Stimulated activated memory B cell treated with anti-CD40 and anti-IgM and Interleukin-4, amounts not matched to agents 10 μg/mL and 1 μg/mL and 100 μg/mL, for 72 hours (primary cell): Measurements from ENCODE around the gene LRRC23.

Experiments used
- ATAC-seq: fragments of 150-1000 bp; cut with Tn5 transposase; 2 replicates; pipeline ENCODE4 v1.10.0; 2021
- H3K27ac Mint-ChIP-seq: one replicate; pipeline ENCODE4 v1.8.0; 2022; ENCODE audit warnings: mild to moderate bottlenecking, mixed read lengths
- H3K27me3 Mint-ChIP-seq: one replicate; pipeline ENCODE4 v1.8.0; 2022; ENCODE audit warnings: mixed read lengths
- H3K36me3 Mint-ChIP-seq: one replicate; pipeline ENCODE4 v1.8.0; 2022; ENCODE audit warnings: mixed read lengths
- H3K4me1 Mint-ChIP-seq: one replicate; pipeline ENCODE4 v1.8.0; 2022; ENCODE audit warnings: mixed read lengths
- H3K4me3 Mint-ChIP-seq: one replicate; pipeline ENCODE4 v1.8.0; 2022; ENCODE audit warnings: mild to moderate bottlenecking, moderate library complexity, mixed read lengths
- H3K9me3 Mint-ChIP-seq: one replicate; pipeline ENCODE4 v1.8.0; 2022; ENCODE audit warnings: mixed read lengths

LRRC23 gene

DNA sequence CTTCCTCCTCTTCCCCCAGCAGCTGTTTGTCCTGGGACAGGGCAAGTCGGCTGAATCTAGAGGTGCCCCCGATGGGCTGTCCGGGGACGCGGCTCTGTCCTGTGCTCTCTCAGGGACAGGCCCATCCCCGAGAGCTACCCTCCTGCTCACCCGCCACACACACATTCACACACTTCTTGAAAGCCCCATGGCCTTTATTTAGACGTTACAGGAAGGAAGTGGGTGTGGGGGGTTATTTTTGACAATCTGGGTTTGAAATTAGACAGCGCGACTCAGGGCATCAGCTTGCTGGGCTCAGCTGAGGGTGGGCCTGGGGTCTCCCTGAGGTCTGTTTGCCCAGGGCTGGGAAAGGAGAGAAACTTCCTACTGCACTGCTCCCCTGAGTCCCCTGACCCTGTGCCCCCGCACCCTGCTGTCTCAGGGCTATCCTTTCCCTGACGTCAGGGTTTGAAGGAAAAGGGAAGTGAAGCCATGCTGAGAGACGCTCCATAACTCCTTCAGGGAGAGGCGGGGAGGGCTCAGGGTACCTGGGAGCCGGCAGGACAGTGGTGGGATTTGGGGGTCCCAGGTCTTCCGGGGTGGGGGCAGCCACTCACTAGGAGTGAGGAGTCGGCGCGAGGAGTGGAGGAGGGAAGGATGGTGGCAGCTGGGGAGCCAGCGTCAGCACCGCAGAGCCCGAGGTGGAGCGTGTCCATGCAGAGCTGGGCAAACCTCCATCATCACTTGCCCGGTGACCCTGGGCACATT lies 54.6 kb downstream of the LRRC23 start:
- peak overlapping the region; percentile 96 for H3K4me3 Mint-ChIP-seq
- H3K36me3 Mint-ChIP-seq: peaks cover 56% of the 10 kb centered on the region
- no peaks in the 10 kb centered on the region for H3K9me3 Mint-ChIP-seq
- no peaks in the 10 kb centered on the region for H3K27me3 Mint-ChIP-seq
- ATAC-seq: peak; percentile 80
- peaks cover 91% of the 10 kb centered on the region for H3K4me1 Mint-ChIP-seq
- H3K27ac Mint-ChIP-seq: peak overlapping the region; percentile 98

DNA sequence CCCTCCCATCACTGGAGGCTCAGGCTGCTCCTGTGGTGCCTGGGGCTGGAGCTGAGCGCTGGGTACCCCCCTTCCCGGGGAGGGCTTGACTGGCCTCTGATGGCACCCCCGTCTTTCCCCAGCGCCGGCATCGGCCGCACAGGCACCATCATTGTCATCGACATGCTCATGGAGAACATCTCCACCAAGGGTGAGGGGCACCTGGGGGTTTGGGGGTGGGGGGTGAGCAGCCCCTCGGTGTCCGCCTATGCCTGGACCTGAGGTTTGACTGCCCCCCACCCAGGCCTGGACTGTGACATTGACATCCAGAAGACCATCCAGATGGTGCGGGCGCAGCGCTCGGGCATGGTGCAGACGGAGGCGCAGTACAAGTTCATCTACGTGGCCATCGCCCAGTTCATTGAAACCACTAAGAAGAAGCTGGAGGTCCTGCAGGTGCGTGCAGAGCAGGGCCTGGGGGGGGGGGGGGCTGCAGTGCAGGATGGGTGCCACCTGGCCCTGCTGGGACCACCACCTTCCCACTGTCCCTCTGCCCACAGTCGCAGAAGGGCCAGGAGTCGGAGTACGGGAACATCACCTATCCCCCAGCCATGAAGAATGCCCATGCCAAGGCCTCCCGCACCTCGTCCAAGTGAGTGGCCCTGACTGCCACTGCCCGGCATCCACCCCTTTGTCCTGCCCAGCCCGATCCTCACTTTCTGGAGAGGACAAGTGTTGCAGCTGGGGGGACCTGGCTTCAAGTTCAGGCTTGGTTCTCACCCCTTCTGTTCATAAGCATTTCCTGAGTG lies 55.4 kb downstream of the LRRC23 start:
- Mint-ChIP-seq H3K27ac (peak overlapping the region; percentile 98), H3K36me3 (peaks cover 48% of the 10 kb centered on the region), H3K27me3 (no peaks in the 10 kb centered on the region)

DNA sequence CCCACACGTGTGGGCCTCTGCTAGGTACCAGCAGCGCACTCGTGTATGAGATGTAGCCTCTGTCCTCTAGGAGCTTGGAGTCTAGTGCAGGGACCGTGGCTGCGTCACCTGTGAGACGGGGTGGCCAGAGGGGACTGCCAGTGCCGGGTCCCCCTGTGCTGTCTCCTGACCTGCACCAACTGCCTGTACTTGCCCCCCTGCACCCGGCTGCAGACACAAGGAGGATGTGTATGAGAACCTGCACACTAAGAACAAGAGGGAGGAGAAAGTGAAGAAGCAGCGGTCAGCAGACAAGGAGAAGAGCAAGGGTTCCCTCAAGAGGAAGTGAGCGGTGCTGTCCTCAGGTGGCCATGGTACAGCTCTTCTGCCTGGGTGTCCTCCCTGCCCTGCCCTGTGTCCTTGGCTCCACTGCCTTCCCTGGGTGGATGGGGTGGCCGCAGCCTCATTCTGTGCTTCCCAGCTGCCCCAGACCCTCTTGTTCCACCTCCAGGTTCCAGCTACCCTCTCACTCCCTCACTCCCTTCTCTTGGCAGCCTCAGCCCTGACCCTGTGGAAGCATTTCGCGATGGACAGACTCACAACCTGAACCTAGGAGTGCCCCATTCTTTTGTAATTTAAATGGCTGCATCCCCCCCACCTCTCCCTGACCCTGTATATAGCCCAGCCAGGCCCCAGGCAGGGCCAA lies 56.1 kb downstream of the LRRC23 start:
- Mint-ChIP-seq H3K27ac (peak overlapping the region; percentile 98), H3K4me1 (peaks cover 91% of the 10 kb centered on the region), H3K36me3 (peaks cover 48% of the 10 kb centered on the region), H3K27me3 (no peaks in the 10 kb centered on the region), H3K9me3 (no peaks in the 10 kb centered on the region), H3K4me3 (peak overlapping the region; percentile 96)
- peak; percentile 49 for ATAC-seq

More for the DNA sequence above, 55.4 kb downstream of the LRRC23 start:
- H3K4me1 Mint-ChIP-seq: peaks cover 91% of the 10 kb centered on the region
- no peaks in the 10 kb centered on the region for H3K9me3 Mint-ChIP-seq
- peak overlapping the region; percentile 96 for H3K4me3 Mint-ChIP-seq
- ATAC-seq: no peak

DNA sequence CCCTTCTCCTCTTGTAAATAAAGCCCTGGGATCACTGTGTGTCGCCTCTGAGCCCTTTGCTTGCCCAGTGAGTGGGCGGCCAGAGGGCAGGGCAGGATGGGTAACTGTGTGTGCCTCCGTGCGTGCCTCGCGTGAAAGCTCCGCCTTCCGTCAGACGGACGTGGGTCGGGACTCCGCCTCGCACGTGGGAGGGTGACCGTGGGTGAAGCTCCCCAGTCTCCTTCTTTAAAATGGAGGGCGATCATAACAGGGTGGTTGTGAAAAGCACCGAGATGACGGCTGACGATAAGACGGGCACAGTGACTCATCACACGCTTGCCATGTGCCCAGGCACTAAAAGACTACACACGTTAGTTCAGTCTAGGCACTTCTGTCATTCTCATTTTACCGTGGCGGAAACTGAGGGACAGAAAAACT lies 56.7 kb downstream of the LRRC23 start:
- H3K27me3 Mint-ChIP-seq: no peaks in the 10 kb centered on the region
- H3K36me3 Mint-ChIP-seq: peaks cover 46% of the 10 kb centered on the region
- ATAC-seq: peak; percentile 63
- peak overlapping the region; percentile 96 for H3K4me3 Mint-ChIP-seq
- peaks cover 88% of the 10 kb centered on the region for H3K4me1 Mint-ChIP-seq
- no peaks in the 10 kb centered on the region for H3K9me3 Mint-ChIP-seq
- H3K27ac Mint-ChIP-seq: peak overlapping the region; percentile 98

DNA sequence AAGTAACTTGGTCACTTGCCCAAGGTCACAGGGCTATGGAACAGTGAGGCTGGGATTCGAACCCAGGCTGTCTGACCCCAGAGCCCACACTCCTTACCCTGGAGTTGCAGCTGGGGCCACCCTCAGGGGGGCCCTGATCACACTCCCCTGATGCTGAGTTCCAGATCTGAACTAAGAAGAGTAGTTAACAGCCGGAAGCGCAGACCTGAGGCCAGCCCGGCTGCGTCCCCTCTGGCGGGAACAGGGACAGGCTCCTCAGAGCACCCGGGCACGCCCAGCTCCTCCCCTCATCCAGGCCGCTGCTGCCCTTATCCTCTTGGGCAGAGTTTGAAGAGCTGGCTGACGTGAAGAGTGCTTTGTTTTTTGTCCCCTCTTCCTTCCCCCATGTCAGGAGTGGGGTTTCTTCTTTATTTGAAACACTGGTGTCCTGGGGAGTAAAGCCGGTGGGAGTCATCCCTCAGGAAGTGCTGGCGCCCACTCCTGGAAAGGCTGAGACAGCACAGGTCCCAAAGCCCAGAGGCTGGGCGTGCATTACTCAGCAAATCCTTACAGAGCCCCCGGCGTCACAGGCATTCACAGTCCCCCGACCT lies 57.2 kb downstream of the LRRC23 start:
- Mint-ChIP-seq H3K27ac (peak overlapping the region; percentile 98), H3K9me3 (no peaks in the 10 kb centered on the region), H3K27me3 (no peaks in the 10 kb centered on the region), H3K4me3 (peak overlapping the region; percentile 96), H3K36me3 (peaks cover 43% of the 10 kb centered on the region), H3K4me1 (peaks cover 83% of the 10 kb centered on the region)
- peak; percentile 15 for ATAC-seq

DNA sequence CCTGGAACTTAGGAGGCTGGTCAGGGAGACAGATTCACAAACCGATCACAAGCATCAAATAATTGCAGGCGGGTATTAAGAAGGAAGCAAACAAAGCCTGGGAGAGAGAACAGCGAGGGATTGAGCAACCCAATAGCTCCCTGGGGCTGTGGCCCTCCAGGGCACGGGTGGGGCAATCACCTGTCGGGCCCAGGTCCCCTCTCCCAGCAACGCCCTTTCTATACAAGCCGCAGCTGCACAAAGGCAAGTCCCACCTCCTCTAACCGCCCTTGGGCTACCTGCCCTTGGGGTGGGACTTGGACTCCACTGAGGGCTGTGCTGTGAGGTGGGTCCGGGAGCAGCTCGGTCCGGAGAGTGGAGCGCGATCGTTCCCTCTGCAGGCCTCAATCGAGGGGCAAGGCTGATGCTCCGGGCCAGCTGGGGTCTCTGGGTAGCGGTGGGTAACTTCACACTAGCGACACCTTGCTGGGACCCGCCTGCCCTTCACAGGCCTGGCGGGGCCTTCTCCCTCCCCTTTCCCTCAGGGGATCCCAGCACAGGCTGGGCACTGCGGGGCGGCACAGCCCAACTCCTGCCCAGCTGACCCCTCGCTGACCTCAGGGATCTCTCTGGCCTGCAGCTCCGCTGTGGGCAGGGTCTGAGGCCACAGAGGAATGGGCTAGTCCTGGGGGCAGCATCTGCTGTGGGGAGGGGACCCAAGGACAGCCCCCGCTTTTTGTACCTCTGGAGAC lies 57.8 kb downstream of the LRRC23 start:
- Mint-ChIP-seq H3K4me3 (peak overlapping the region; percentile 96), H3K9me3 (no peaks in the 10 kb centered on the region), H3K36me3 (peaks cover 41% of the 10 kb centered on the region), H3K27ac (peak overlapping the region; percentile 98), H3K27me3 (no peaks in the 10 kb centered on the region), H3K4me1 (peaks cover 77% of the 10 kb centered on the region)
- no peak for ATAC-seq

DNA sequence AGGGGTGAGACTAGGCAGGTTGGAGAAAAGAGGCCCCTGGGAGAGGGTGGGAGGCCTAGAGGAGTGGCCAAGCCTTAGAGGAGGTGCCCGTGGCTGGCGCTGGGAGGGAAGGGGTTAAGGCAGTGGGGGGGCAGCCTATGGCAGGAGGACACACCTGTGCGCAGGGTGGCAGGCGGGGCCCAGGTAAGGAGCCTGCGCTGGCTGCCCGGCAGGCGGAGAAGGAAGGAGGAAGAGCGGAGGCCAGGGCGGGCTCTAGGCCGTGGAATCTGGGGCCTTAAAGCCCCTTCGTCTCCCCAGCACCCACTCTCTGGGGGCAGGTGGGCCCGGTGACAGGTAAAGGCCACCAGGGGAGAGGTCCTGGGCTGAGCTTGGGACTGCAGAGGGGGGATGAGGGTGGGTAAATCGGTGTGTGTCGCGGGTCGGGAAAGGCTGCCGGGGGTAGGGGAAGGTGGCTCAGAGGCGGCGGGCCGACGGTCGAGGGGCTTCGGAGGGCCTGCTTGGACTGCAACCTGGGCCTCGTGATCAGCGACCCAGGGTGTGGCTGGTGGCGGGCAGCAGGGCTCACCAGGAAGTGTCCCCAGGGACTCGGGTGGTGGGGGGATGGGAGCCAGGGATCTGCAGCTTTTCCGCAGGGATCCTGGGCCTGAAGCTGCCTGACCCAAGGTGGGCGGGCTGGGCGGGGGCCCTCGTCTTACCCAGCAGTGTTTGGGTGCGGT lies 58.6 kb downstream of the LRRC23 start:
- H3K9me3 Mint-ChIP-seq: no peaks in the 10 kb centered on the region
- peak overlapping the region; percentile 98 for H3K27ac Mint-ChIP-seq
- ATAC-seq: no peak
- H3K27me3 Mint-ChIP-seq: no peaks in the 10 kb centered on the region
- peaks cover 45% of the 10 kb centered on the region for H3K36me3 Mint-ChIP-seq
- peaks cover 75% of the 10 kb centered on the region for H3K4me1 Mint-ChIP-seq
- H3K4me3 Mint-ChIP-seq: peak overlapping the region; percentile 13
